Measurements from ENCODE around the gene COX8A. TPM values are rescaled to one million over a fixed set of nuclear protein-coding genes. Genes with fewer than 3 reads are reported as not detected.

The COX8A gene
- total and polyA plus RNA-seq, 2 of the 13 experiments (the other 11 are each of a cell fraction or from before 2014, with no cell fraction given) = 202 to 406 TPM

DNA sequence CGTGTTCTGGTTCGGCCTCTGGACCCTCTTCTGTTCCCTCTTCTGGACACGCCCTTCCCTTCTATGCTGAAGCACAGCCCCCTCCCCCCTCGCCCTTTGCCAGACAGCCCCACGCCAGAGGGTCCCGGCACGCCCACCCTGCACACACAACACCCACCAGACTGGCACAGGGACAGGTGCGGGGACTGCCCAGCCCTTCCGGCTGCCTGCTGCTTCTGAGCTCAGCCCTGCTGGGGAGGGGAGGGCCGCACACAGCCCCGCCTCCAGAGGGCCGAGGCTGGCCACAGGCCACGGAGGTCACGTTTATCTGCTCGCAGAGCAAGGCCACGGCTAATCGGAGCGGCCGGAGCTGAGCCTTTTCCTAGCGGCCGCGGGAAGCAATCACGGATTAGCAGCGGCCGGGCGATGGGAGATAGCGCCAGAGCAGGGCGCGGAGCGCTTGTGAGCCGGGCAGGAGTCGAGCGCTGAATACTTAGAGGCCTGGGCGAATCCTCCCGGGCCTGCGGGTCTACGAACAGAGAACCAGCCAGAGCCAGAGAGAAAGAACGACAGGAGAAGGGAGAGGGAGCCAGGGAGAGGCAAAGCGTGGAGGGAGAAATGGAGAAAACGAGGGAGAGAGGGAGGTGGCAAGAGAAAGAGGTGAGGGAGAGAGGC lies 33.3 kb downstream of the COX8A start (continued):
- TF ChIP-seq ZNF598 (CRISPR knock-in tag; IDR thresholded peaks at IDR 0.05; ENCODE audit: borderline replicate concordance) (peak; percentile 93), PPARG (CRISPR knock-in tag; conservative IDR thresholded peaks at IDR 0.05) (peak; percentile 55; the same call in 1 of the 2 replicates), ZNF652 (CRISPR knock-in tag; IDR thresholded peaks at IDR 0.05; ENCODE audit: borderline replicate concordance, low read depth) (no peak), FOXM1 (CRISPR knock-in tag; IDR thresholded peaks at IDR 0.05) (no peak), ZNF788 (CRISPR knock-in tag; IDR thresholded peaks at IDR 0.05; ENCODE audit: borderline replicate concordance) (peak; percentile 78), ZNF709 (CRISPR knock-in tag; IDR thresholded peaks at IDR 0.05) (no peak), ZNF556 (CRISPR knock-in tag; IDR thresholded peaks at IDR 0.05; ENCODE audit: borderline replicate concordance) (peak; percentile 61; the same call in 1 of the 2 replicates), ZNF430 (CRISPR knock-in tag; IDR thresholded peaks at IDR 0.05) (peak; percentile 73; the same call in 1 of the 2 replicates), ZNF253 (CRISPR knock-in tag; IDR thresholded peaks at IDR 0.05; ENCODE audit: borderline replicate concordance) (no peak), ZNF629 (CRISPR knock-in tag; conservative IDR thresholded peaks at IDR 0.05) (no peak), ZNF780A (CRISPR knock-in tag; IDR thresholded peaks at IDR 0.05) (no peak), ERF (CRISPR knock-in tag; IDR thresholded peaks at IDR 0.05) (peak; percentile 81; the same call in 1 of the 2 replicates), ZNF605 (CRISPR knock-in tag; IDR thresholded peaks at IDR 0.05) (0 out of 2 replicates have a peak, but pooled peaks have one; percentile 59), TOPORS (CRISPR knock-in tag; IDR thresholded peaks at IDR 0.05) (peak; percentile 70; the same call in 1 of the 2 replicates), ZNF572 (CRISPR knock-in tag; IDR thresholded peaks at IDR 0.05) (0 out of 2 replicates have a peak, but pooled peaks have one; percentile 77), EED (CRISPR knock-in tag; IDR thresholded peaks at IDR 0.05) (peak; percentile 45; the same call in 1 of the 2 replicates), ASH2L (IDR thresholded peaks at IDR 0.05; ENCODE audit: insufficient read length, low read depth, low read length) (peak; percentile 55)
- TF ChIP-seq, protein P1, sequence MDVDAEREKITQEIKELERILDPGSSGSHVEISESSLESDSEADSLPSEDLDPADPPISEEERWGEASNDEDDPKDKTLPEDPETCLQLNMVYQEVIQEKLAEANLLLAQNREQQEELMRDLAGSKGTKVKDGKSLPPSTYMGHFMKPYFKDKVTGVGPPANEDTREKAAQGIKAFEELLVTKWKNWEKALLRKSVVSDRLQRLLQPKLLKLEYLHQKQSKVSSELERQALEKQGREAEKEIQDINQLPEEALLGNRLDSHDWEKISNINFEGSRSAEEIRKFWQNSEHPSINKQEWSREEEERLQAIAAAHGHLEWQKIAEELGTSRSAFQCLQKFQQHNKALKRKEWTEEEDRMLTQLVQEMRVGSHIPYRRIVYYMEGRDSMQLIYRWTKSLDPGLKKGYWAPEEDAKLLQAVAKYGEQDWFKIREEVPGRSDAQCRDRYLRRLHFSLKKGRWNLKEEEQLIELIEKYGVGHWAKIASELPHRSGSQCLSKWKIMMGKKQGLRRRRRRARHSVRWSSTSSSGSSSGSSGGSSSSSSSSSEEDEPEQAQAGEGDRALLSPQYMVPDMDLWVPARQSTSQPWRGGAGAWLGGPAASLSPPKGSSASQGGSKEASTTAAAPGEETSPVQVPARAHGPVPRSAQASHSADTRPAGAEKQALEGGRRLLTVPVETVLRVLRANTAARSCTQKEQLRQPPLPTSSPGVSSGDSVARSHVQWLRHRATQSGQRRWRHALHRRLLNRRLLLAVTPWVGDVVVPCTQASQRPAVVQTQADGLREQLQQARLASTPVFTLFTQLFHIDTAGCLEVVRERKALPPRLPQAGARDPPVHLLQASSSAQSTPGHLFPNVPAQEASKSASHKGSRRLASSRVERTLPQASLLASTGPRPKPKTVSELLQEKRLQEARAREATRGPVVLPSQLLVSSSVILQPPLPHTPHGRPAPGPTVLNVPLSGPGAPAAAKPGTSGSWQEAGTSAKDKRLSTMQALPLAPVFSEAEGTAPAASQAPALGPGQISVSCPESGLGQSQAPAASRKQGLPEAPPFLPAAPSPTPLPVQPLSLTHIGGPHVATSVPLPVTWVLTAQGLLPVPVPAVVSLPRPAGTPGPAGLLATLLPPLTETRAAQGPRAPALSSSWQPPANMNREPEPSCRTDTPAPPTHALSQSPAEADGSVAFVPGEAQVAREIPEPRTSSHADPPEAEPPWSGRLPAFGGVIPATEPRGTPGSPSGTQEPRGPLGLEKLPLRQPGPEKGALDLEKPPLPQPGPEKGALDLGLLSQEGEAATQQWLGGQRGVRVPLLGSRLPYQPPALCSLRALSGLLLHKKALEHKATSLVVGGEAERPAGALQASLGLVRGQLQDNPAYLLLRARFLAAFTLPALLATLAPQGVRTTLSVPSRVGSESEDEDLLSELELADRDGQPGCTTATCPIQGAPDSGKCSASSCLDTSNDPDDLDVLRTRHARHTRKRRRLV (CRISPR knock-in tag; IDR thresholded peaks at IDR 0.05) = no peak
- TF ChIP-seq, protein P2, sequence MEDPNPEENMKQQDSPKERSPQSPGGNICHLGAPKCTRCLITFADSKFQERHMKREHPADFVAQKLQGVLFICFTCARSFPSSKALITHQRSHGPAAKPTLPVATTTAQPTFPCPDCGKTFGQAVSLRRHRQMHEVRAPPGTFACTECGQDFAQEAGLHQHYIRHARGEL (CRISPR knock-in tag; IDR thresholded peaks at IDR 0.05) = no peak
- TF ChIP-seq, protein P3, sequence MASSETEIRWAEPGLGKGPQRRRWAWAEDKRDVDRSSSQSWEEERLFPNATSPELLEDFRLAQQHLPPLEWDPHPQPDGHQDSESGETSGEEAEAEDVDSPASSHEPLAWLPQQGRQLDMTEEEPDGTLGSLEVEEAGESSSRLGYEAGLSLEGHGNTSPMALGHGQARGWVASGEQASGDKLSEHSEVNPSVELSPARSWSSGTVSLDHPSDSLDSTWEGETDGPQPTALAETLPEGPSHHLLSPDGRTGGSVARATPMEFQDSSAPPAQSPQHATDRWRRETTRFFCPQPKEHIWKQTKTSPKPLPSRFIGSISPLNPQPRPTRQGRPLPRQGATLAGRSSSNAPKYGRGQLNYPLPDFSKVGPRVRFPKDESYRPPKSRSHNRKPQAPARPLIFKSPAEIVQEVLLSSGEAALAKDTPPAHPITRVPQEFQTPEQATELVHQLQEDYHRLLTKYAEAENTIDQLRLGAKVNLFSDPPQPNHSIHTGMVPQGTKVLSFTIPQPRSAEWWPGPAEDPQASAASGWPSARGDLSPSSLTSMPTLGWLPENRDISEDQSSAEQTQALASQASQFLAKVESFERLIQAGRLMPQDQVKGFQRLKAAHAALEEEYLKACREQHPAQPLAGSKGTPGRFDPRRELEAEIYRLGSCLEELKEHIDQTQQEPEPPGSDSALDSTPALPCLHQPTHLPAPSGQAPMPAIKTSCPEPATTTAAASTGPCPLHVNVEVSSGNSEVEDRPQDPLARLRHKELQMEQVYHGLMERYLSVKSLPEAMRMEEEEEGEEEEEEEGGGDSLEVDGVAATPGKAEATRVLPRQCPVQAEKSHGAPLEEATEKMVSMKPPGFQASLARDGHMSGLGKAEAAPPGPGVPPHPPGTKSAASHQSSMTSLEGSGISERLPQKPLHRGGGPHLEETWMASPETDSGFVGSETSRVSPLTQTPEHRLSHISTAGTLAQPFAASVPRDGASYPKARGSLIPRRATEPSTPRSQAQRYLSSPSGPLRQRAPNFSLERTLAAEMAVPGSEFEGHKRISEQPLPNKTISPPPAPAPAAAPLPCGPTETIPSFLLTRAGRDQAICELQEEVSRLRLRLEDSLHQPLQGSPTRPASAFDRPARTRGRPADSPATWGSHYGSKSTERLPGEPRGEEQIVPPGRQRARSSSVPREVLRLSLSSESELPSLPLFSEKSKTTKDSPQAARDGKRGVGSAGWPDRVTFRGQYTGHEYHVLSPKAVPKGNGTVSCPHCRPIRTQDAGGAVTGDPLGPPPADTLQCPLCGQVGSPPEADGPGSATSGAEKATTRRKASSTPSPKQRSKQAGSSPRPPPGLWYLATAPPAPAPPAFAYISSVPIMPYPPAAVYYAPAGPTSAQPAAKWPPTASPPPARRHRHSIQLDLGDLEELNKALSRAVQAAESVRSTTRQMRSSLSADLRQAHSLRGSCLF (CRISPR knock-in tag; IDR thresholded peaks at IDR 0.05; ENCODE audit: borderline replicate concordance) = no peak

Measured in HepG2 (cell line).